Heart left ventricle (tissue), 13 donors: ENCODE data around the gene MTOR.

Source experiments
- CTCF ChIP-seq, 12 donors: fragments of 200-600 bp; sonication (generic) in 4 of 12; IDR thresholded peaks; one replicate each; pipeline versions ENCODE4 v1.5.0 to v1.8.0; 2018 to 2022; ENCODE audit warnings: antibody characterized with exemption in 12 of 12, mild to moderate bottlenecking in 5 of 12
- POLR2A ChIP-seq, 2 donors: fragments of 450-650 bp; IDR thresholded peaks; one replicate each; pipeline ENCODE4 v1.6.1; 2017; ENCODE audit warnings: antibody characterized with exemption in 2 of 2, mild to moderate bottlenecking in 2 of 2, moderate library complexity in 2 of 2
- donor health status: ischemic (EF 13 %, LVEDD 7.1; RV severe dilation, severe dysfunction).
- donor health status: DM: no; HTN: yes; CAD: no.
- donor health status: DM: no; HTN: no; CAD: no.
- donor health status: ischemic (EF 25% LVEDD 6.9; RV normal size, moderate dysfunction).
- donor health status: ischemic (EF 25% LVEDD 5.7; RV mildly dilated, moderate dysfunction).
- donor health status: ischemic (EF 35%, LVEDD 5.7; RV mildly dilated, moderate dysfunction).
- donor health status: nonischemic (EF 11% LVEDD 7.7; RV severe dilation, severe dysfunction).
- donor health status: DM: yes; HTN: yes; CAD: no.
- donor health status: PGD.
- donor health status: ischemic (EF 29% LVEDD 5.4; RV normal size, mild dysfunction).
- donor health status: nonischemic (EF 23%, LVEDD 6.1; RV moderate dilation, normal function).

- TF ChIP-seq CTCF (IDR thresholded peaks at IDR 0.05): no peak
- TF ChIP-seq POLR2A (IDR thresholded peaks at IDR 0.05): no peak
Measured at GRCh38 chr1:11098931-11099309, 163.4 kb downstream of the MTOR start.
